H9 (cell line): ENCODE results near the gene HPS4. TPM values are rescaled to one million over a fixed set of nuclear protein-coding genes. Genes with fewer than 3 reads are reported as not detected.

Experiments
- DNase-seq: peaks from one replicate; pipeline ENCODE4 v3.0.0-alpha.2; 2017
- H2AFZ ChIP-seq: one replicate; pipeline ENCODE4 v1.6.1; 2013; ENCODE audit warnings: mild to moderate bottlenecking, low read length, control low read depth, moderate library complexity
- H2AK5ac ChIP-seq: 2 replicates; pipeline ENCODE4 v1.6.1; 2013; ENCODE audit warnings: low read length, control low read depth, mixed read lengths; ENCODE audit not compliant: insufficient read length
- H2BK120ac ChIP-seq: one replicate; pipeline ENCODE4 v1.6.1; 2013; ENCODE audit warnings: low read depth, mild to moderate bottlenecking, low read length, control low read depth, inconsistent platforms; ENCODE audit not compliant: poor library complexity, severe bottlenecking
- H2BK12ac ChIP-seq: 2 replicates; pipeline ENCODE4 v1.6.1; 2013; ENCODE audit warnings: low read length, control low read depth, mixed read lengths, low read depth; ENCODE audit not compliant: insufficient read length
- H2BK15ac ChIP-seq: 2 replicates; pipeline ENCODE4 v1.6.1; 2013; ENCODE audit warnings: low read depth, low read length, control low read depth
- H2BK20ac ChIP-seq: one replicate; pipeline ENCODE4 v1.6.1; 2013; ENCODE audit warnings: low read depth, mild to moderate bottlenecking, low read length, control low read depth, inconsistent platforms; ENCODE audit not compliant: poor library complexity, severe bottlenecking
- H2BK5ac ChIP-seq: 2 replicates; pipeline ENCODE4 v1.6.1; 2013; ENCODE audit warnings: low read length, control low read depth, mixed read lengths; ENCODE audit not compliant: insufficient read length
- H3K14ac ChIP-seq: 2 replicates; pipeline ENCODE4 v1.6.1; 2013; ENCODE audit warnings: low read length, control low read depth; ENCODE audit not compliant: insufficient read depth
- H3K18ac ChIP-seq: 2 replicates; pipeline ENCODE4 v1.6.1; 2013; ENCODE audit warnings: low read depth, mild to moderate bottlenecking, mixed read lengths, low read length, control low read depth; ENCODE audit not compliant: insufficient read length
- H3K23ac ChIP-seq: 2 replicates; pipeline ENCODE4 v1.6.1; 2013; ENCODE audit warnings: low read length, control low read depth, mixed read lengths, low read depth; ENCODE audit not compliant: insufficient read length
- H3K23me2 ChIP-seq: 2 replicates; pipeline ENCODE4 v1.6.1; 2013; ENCODE audit warnings: low read depth, mild to moderate bottlenecking, mixed read lengths, low read length, control low read depth; ENCODE audit not compliant: insufficient read length, poor library complexity, severe bottlenecking
- H3K27ac ChIP-seq: 2 replicates; pipeline ENCODE4 v1.5.1; 2013; ENCODE audit warnings: low read length, control low read depth, mixed read lengths, low read depth; ENCODE audit not compliant: insufficient read length
- H3K27me3 ChIP-seq: 2 replicates; pipeline ENCODE4 v1.6.1; 2013; ENCODE audit warnings: low read length, control low read depth, inconsistent platforms; ENCODE audit not compliant: insufficient read depth
- H3K4ac ChIP-seq: 2 replicates; pipeline ENCODE4 v1.6.1; 2013; ENCODE audit warnings: low read depth, mild to moderate bottlenecking, control low read depth, inconsistent platforms, low read length, moderate library complexity
- H3K4me1 ChIP-seq: 2 replicates; pipeline ENCODE4 v1.6.1; 2013; ENCODE audit warnings: low read length, control low read depth, inconsistent platforms; ENCODE audit not compliant: insufficient read depth
- H3K4me2 ChIP-seq: 2 replicates; pipeline ENCODE4 v1.6.1; 2013; ENCODE audit warnings: low read length, control low read depth, mixed read lengths; ENCODE audit not compliant: insufficient read length, insufficient read depth
- H3K56ac ChIP-seq: 2 replicates; pipeline ENCODE4 v1.6.1; 2013; ENCODE audit warnings: low read depth, mild to moderate bottlenecking, mixed read lengths, low read length, control low read depth; ENCODE audit not compliant: insufficient read length
- H3K79me1 ChIP-seq: 2 replicates; pipeline ENCODE4 v1.6.1; 2013; ENCODE audit warnings: low read depth, mild to moderate bottlenecking, moderate library complexity, low read length, control low read depth, inconsistent platforms; ENCODE audit not compliant: insufficient read depth, poor library complexity, severe bottlenecking
- H3K79me2 ChIP-seq: 2 replicates; pipeline ENCODE4 v1.6.1; 2013; ENCODE audit warnings: low read length, control low read depth, inconsistent platforms; ENCODE audit not compliant: insufficient read depth
- H3K9ac ChIP-seq: 2 replicates; pipeline ENCODE4 v1.6.1; 2013; ENCODE audit warnings: low read length, control low read depth, mixed read lengths; ENCODE audit not compliant: insufficient read length; ENCODE audit errors: extremely low read depth
- H3K9me3 ChIP-seq: one replicate; pipeline ENCODE4 v1.6.1; 2013; ENCODE audit warnings: low read depth, low read length, inconsistent platforms; ENCODE audit not compliant: control insufficient read depth
- H3T11ph ChIP-seq: one replicate; pipeline ENCODE4 v1.6.1; 2013; ENCODE audit warnings: mild to moderate bottlenecking, low read length, control low read depth, inconsistent platforms
- H4K20me1 ChIP-seq: one replicate; pipeline ENCODE4 v1.6.1; 2013; ENCODE audit not compliant: control insufficient read depth, insufficient read length, insufficient read depth
- H4K5ac ChIP-seq: 2 replicates; pipeline ENCODE4 v1.6.1; 2013; ENCODE audit warnings: low read depth, mild to moderate bottlenecking, mixed read lengths, low read length, control low read depth; ENCODE audit not compliant: insufficient read length
- H4K8ac ChIP-seq: replicated peaks from 2 replicates; pipeline ENCODE4 v1.6.1; 2013; ENCODE audit warnings: low read length, control low read depth, mixed read lengths, low read depth; ENCODE audit not compliant: insufficient read length
- H4K91ac ChIP-seq: 2 replicates; pipeline ENCODE4 v1.6.1; 2013; ENCODE audit warnings: low read depth, mild to moderate bottlenecking, moderate library complexity, mixed read lengths, low read length, control low read depth; ENCODE audit not compliant: insufficient read length
- H3K27ac Mint-ChIP-seq, 3 experiments: 2 replicates in 2 of 3; 3 replicates in 1 of 3; pipeline ENCODE4 v1.8.0; 2020 to 2021; ENCODE audit warnings: mixed read lengths in 3 of 3, mild to moderate bottlenecking in 1 of 3, moderate library complexity in 1 of 3
- H3K27me3 Mint-ChIP-seq: 2 replicates; pipeline ENCODE4 v1.8.0; 2021; ENCODE audit warnings: low read depth, mild to moderate bottlenecking, moderate library complexity, mixed read lengths
- H3K36me3 Mint-ChIP-seq, 3 experiments: 2 replicates in 2 of 3; 3 replicates in 1 of 3; pipeline ENCODE4 v1.8.0; 2020 to 2021; ENCODE audit warnings: low read depth in 3 of 3, mixed read lengths in 3 of 3; ENCODE audit not compliant: insufficient read depth in 1 of 3
- H3K4me1 Mint-ChIP-seq, 2 experiments: 2 replicates each; pipeline ENCODE4 v1.8.0; 2020; ENCODE audit warnings: mixed read lengths in 2 of 2
- H3K4me3 Mint-ChIP-seq, 2 experiments: 2 replicates in 1 of 2; 3 replicates in 1 of 2; pipeline ENCODE4 v1.8.0; 2020 to 2021; ENCODE audit warnings: mild to moderate bottlenecking in 2 of 2, mixed read lengths in 2 of 2, moderate library complexity in 1 of 2
- H3K9me3 Mint-ChIP-seq, 2 experiments: 2 replicates in 1 of 2; 3 replicates in 1 of 2; pipeline ENCODE4 v1.8.0; 2020; ENCODE audit warnings: mild to moderate bottlenecking in 2 of 2, mixed read lengths in 2 of 2, moderate library complexity in 1 of 2
- CTCF ChIP-seq: fragments of 200-600 bp; sonication (generic); conservative IDR thresholded peaks from 3 replicates; pipeline ENCODE4 v1.8.0; 2021; ENCODE audit warnings: antibody characterized with exemption, mild to moderate bottlenecking
- WGBS: extraction: QIAGEN DNeasy Blood & Tissue Kit; methylation state at CpG from one replicate; pipeline ENCODE4 v1.1.7; 2013; ENCODE audit warnings: missing lambda C conversion rate, low lambda C conversion rate, mixed read lengths; ENCODE audit not compliant: insufficient read length; ENCODE audit errors: extremely low coverage; 5-methylcytosine and 5-hydroxymethylcytosine counted together
- total RNA-seq: library from RNA; stranded (reverse); gene quantifications from 2 replicates; pipeline ENCODE4 v1.2.1, GENCODE V29; 2021

Gene HPS4
- total RNA-seq, 1 experiment from 2014 or later: 26.2 TPM

- Histone ChIP-seq H2BK120ac (no peak within 1 kb of the TSS), H3K9me3 (no peaks in the 10 kb centered on the region), H3K27ac (no peak within 1 kb of the TSS), H3K18ac (no peak within 1 kb of the TSS), H2BK20ac (no peak within 1 kb of the TSS), H2BK5ac (no peak within 1 kb of the TSS), H3K23ac (no peak within 1 kb of the TSS), H3K56ac (no peak within 1 kb of the TSS), H3K4me2 (peak within 1 kb of the TSS; percentile 82), H2BK12ac (no peak within 1 kb of the TSS), H3K23me2 (peaks cover 11% of the 10 kb centered on the region), H2AK5ac (no peak within 1 kb of the TSS), H3K79me2 (no peaks in the 10 kb centered on the region; the same call in 1 of the 2 replicates), H4K8ac (no peak within 1 kb of the TSS), H2AFZ (peak within 1 kb of the TSS; percentile 25), H3K4ac (no peak within 1 kb of the TSS), H3K4me1 (no peaks in the 10 kb centered on the region; the same call in 1 of the 2 replicates), H3K79me1 (no peaks in the 10 kb centered on the region), H3K9ac (peak within 1 kb of the TSS; percentile 32), H3T11ph (no peak within 1 kb of the TSS), H4K20me1 (no peaks in the 10 kb centered on the region), H3K27me3 (no peaks in the 10 kb centered on the region), H2BK15ac (no peak within 1 kb of the TSS), H3K14ac (peak within 1 kb of the TSS; percentile 84), H4K91ac (no peak within 1 kb of the TSS), H4K5ac (no peak within 1 kb of the TSS)
- WGBS: no CpG with 5 or more reads among the region's 96 CpGs
- Mint-ChIP-seq H3K27ac (peak within 1 kb of the TSS; percentile 19 to 80 (median 46); a peak in 5 of 7 replicates), H3K27me3 (peaks cover 38% of the 10 kb centered on the region), H3K4me1 (peaks cover 19 to 29% of the 10 kb centered on the region in 2 experiments), H3K4me3 (peak within 1 kb of the TSS; percentile 83 to 93), H3K36me3 (peaks cover 0 to 3% (median 3%) of the 10 kb centered on the region in 3 experiments; a peak in 4 of 7 replicates), H3K9me3 (peaks cover 0 to 3% of the 10 kb centered on the region in 2 experiments; a peak in 3 of 5 replicates)
- DNase-seq: peak; percentile 84
- TF ChIP-seq CTCF: no peak
Measured at GRCh38 chr22:26428515-26429457, 54.8 kb downstream of the HPS4 start, which contains the start of gene ASPHD2. TSS of gene ASPHD2 (plus strand) at chr22:26429260. CDS start at chr22:26433616, 4,356 bp downstream.
